Fibroblast of skin of left biceps (primary cell): ENCODE results near the gene NAA10.
"Not testable (repeated sequence)": the region's sequence is repeated elsewhere in the genome, so short reads cannot be mapped to it uniquely, and the experiment has no call there.

Experiments
- DNase-seq, 2 experiments: peaks; one replicate each; pipeline ENCODE4 v3.0.0-alpha.2; 2013; ENCODE audit warnings: low read depth in 2 of 2

The NAA10 gene

DNA sequence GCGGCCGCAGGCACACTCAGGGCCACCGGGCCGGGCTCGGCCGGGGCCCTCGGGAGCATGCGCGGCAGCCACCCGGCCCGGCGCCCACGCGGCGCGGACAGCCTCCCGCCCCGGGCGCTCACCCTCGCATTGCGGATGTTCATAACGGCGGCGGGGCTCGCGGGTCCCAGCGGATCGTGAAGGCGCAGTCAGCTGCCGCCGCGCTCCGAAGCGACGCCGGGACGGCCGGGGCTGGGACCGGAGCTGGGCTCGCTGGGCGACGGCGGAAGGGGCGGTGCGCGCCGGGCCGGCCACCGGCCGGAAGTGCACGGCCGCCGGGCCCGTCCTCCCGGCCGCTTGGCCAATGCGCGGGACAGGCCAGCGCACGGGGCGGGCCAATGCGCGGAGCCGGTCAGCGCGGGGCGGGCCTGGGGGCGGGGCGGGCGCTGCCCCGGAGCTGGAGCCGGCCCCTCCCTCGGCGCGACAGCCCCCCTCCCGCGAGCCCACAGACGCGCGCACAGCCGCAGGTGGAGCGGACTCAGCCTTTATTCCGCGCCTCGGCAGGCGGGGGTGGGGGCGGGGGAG, at the start of gene NAA10:
NAA10 (minus strand) TSS at position 276 of the 564 bp plus-strand sequence; CDS start at position 143, 133 bp downstream.
- peak in 1 of 2 experiments; percentile 27 for DNase-seq

DNA sequence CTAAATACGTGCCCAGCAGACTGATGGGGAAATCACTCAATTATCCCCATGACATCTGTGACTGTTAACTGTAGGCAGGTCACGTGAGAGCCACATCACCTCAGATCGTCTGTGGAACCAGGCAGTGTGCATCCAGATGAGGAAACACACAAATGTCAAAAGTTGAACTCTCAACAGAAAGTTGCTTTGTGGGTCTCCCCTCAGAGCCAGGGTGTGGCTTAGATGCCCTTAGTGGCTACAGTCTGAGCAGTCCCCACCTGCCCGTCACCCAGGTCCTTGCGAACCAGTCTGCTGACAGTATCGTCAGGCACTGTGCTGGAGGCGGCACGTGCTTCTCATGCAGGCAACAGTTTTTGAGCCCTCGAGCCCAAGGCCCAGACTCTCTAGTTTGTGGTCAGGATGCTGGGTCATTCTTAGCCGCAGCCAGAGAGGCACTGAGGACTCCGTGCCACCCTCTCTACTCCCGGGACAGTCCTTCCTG, 48.5 kb upstream of the NAA10 start:
- DNase-seq, result no peak

DNA sequence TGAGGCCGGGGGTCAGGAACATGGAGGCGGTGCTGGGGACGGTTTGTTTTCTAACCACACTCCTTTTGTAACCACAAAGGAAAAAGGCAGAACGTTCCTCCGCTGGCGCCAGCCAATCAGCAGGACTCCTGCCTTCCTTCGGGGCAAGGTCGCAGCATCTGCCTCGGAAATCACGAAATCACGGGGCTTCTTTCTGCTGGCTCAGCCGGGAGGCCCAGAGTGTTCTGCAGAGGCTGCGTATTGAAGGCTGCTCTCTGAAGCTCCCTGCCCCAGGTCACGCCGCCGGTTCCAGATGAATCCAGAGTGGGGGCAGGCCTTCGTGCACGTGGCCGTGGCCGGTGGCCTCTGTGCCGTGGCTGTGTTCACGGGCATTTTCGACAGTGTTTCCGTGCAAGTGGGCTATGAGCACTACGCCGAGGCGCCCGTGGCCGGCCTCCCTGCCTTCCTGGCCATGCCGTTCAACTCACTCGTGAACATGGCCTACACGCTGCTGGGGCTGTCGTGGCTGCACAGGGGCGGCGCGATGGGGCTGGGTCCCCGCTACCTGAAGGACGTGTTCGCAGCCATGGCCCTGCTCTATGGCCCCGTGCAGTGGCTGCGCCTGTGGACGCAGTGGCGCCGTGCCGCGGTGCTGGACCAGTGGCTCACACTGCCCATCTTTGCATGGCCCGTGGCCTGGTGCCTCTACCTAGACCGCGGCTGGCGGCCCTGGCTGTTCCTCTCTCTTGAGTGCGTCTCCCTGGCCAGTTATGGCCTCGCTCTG, 47.1 kb upstream of the NAA10 start:
- no peak for DNase-seq

DNA sequence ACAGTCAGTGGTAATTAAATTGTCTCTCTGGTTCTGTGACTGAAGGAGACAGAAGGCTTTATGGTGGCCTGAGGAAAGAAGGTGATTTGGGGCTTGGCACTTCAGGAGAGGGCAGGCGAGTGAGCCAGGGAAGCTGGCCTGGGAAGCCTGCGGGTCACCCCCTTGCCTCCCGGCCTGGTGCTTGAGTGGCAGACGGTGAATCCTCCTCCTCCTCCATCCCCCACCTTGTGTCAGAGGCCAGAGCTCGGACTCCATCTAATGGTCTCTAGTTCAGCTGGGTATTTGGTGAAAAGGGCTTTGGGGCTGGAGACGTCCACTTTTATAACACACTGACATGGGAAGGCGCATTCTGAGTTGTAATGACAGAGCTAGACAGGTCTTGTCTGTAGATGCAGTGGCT, 46.4 kb upstream of the NAA10 start:
- no peak for DNase-seq

DNA sequence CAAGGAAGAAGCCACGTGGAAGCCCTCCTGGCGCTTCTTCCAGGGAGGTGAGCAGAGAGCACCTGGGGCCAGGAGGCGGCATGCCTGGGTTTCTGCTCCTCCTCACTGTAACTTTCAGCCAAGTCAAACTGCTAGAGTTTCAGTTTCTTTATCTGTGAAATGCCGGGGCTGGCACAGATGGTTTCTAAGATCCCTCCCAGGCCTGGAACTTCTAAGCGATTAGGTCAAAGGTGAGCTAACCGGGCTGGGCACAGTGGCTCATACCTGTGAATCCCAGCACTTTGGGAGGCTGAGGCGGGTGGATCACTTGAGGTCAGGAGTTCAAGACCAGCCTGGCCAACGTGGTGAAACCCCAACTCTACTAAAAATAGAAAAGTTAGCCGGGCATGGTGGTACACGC, 45.6 kb upstream of the NAA10 start:
- not testable (repeated sequence) for DNase-seq

DNA sequence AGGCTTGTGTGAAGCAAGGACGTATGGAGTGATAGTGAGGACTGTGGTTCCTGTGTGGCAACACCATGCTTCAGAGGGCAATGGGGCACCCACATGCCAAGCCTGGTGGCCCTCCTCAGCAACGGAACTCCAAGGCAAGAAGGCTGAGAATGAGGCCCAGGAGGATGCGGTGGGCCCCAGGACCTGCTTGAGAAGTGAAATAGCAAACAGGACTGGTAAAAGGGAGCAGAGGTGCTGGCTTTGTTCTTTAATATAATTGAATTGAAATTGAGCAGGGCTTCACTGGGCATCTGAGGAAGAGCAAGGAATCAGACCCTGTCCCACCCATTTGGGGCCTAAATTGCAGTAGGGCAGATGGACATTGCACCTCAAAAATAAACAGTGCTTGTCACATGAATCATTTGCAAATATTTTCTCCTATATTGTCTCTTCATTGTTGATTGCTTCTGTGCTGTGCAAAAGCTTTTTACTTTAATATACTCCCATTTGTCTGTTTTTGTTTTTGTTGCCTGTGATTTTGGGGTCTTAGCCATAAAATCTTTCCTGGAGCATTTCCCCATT, 40.0 kb upstream of the NAA10 start:
- no peak for DNase-seq

DNA sequence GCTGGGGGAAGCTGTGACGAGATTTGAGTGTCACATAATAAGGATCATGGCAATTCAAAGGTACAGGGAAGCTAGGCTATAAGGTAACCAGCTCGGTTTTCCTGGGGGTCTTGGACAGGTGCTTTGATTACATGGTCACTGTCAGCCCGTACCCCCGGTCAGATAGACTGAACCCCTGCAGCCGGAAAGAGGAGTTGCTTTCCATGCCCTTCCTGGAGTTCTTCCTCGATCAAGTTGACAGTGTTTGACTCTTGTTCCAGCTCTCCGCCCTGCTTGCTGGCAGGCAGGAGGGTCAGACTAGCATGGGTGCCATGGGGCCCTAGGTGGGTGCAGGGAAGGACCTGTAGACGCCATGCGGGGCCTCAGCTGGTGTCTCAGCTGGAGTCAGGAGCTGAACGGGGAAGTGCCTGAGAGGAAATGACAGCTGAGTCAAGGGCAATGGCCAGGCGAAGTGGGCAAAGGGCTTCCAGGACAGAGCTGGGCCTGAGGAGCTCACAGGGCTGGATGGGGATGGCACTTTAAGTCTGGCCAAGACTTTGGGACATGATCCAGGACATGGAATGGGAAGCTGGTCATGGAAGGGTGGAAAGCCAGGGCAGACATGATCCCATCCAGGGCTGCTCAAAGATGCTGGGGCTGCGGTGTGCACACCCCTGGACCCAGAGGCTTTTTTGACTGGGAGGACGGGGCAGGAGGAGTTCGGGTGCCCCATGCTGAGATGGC, 39.3 kb upstream of the NAA10 start:
- DNase-seq, result no peak

DNA sequence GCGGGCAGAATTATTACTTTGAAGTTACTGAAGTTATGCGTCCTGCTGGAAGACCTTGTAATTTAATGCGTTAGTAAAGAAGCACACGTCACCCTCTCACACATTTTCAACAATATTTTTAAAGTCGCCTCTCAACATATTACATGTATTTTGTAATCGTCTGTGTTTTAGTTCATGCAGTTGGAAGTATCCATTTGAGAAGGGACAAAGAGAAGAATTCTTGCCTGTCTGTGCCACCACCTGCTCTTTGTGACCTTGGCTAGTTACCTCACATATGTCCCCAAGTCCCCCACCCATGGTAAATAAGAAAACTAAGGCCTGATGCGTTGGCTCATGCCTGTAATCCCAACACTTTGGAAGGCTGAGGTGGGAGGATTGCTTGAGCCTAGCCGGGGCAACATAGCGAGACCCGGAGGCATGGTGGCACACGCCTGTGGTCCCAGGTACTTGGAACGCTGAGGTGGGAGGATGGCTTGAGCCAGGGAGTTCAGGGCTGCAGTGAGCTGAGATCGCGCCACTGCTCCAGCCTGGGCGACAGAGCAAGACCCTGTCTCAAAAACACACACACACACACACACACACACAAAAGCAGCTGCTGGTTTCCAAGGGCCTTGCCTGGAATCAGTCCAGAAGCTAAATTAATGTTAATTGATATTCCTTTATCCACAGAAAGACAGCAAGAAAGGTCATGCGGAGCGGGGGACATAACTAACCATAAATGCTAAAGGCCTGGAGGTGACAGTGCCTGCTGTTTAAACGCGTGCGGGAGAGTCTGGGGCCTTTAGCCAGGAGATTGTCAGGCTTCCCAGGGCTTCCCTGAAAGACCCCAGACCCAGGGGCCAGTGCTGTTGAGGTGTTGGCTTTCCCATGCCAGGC, 38.5 kb upstream of the NAA10 start:
- DNase-seq, result no peak

DNA sequence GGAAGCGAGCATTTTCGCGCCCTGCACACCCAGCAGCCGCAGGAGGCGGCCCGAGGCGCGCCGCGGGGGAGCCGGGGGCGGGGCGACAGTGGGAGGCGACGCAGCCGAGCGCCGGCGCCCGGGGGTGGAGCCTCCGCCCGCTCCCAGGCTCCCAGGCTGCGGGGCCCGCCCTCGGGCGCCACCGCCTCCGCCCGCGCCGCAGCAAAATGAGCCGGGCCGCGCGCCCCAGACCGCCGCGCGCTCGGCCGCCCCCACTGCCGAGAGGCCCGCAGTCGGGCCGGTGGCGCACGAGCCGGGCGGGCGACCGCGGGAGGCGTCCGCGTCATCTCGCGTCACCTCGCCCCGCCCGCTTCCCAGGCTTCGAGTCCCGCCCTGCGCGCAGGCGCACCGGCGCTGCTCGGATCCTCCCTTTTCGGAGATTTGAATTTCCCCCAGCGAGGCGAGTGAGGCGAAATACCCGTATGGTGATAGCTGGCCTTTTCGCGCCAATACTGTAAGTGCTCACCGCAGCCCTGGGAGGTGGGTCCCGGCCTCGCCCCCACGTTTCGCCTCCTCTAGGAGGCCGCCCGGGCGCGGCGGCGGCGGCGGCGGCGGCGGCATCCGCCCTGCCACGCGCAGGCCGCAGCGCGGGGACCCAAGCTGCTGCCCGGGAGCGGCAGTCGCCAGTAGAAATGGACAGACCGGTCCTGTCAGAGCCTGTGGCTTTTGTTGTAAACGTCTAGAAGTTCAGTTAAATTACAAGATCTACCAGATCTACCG, 37.7 kb upstream of the NAA10 start, which contains the start of gene TMEM187:
TMEM187 (plus strand) TSS at position 387 of the 759 bp plus-strand sequence. CDS start 9,309 bp downstream, outside the sequence.
- peak; percentile 67 to 69 for DNase-seq

DNA sequence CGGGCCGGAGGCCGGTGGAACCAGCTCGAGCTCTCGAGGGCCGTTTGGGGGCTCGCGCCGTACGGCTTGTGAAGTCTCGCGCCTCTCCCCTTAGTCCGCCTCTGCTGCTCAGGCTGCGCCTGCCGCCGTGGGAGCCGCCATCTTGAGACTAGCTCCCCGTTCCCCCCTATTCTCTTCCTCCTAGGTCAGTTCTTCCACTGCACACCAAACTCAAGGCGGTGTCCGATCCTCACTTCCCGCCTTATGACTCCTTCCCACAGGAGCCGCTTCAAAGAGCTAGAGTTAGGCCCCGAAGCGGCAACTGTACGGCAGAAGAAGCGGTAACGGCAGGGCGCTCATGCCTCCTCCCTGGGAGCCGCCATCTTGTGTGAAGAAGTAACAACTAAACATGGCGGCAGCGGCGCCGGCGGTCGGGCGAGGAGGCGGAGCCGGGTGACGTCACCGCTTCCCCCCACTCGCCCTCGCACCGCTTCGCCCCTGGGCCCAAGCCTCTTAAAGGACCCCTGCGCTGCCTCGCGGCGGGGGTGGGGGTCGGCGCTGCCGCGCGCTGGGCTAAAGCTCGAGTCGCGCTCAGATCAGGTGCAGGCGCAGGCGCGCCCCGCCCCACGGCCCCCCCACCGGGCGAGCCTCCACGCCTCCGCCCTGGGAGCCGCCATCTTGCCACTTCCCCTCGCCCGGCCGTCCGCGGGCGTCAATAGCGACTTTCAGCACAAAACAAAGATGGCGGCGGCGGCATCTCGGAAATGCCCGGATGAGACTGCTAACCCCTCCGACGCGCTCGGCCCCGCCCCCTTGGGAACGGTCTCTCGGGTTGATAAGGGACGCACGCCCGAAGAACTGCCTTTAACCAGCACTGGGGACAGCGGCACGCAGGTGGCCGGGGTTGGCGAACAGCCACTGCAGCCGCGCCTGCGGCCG, 36.9 kb upstream of the NAA10 start, which contains the start of gene HCFC1:
HCFC1 (minus strand) TSS at position 369 of the 918 bp plus-strand sequence. CDS start 978 bp downstream, outside the sequence.
- DNase-seq, result peak; percentile 79 to 80

DNA sequence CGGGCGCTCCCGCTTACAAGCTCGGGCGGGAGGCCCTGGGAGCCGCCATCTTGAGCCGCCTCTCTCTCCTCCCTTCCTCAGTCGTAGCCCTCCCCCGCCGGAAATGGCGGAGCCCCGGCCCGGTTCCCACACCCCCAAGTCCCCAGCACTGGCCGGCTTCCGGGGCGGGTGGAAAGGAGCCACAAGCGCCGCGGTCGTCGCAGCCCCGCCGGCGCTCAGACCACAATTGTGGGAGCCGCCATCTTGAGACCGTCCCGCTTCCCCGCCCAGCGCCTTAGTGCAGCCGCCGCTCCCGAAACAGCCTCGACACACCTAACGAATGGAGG, 36.2 kb upstream of the NAA10 start:
- DNase-seq, result peak; percentile 60 to 62

DNA sequence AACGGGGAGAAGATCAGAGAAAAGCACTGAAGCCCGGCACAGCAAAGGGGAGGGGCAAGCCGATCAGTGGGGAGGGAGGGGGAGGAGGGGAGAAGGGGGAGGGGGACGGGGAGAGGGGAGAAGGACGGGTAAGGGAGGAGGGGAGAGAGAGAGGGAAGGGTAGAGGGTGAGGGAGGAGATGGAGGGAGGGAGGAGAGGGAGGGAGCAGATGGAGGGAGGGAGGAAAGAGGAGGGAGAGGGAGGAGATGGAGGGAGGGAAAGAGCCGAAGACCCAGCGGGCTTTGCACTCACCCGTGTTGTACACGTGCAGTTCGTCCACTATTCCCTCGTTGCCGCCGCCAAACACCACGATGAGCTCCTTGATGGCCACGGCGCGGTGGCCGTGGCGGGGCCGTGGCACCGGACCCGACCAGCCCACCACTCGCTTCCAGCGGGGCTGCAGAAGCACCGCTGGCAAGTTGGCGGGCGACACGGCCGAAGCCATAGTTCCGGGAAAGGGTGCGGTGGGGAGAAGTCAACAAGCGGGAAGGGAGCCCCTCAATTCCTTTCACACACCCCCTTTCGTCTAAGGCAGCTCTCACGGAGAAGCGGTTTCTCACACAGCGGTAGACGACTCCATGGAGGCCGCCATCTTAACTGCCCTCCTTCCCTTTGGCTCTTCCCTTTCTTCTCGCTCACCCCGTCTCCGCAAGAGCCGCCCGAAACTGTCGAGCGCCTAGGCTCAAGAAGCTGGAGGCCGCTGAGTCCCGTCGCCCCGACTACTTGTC, 35.7 kb upstream of the NAA10 start:
- no peak for DNase-seq

DNA sequence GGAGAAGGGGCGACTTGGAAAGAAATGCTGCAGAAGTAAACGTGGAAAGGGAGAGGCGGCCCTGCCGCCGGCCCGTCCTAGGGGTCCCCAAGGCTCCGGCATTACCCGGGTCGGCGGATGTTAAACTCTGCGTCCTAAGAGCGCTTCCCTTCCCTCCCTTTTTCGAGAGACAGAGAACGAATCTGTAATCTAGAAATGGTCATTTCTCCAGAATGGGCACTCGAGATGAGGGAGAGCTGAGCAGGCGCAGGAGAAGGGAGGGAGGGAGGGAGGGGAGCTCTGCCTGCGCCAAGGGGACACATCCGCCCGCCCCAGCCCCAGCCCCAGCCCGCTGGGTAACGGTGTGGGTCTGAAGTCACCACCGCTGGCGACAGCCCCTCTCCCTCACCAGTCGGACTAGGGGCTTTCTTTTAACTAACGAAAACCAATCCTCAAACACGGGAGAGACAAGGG, 35.1 kb upstream of the NAA10 start:
- no peak for DNase-seq

DNA sequence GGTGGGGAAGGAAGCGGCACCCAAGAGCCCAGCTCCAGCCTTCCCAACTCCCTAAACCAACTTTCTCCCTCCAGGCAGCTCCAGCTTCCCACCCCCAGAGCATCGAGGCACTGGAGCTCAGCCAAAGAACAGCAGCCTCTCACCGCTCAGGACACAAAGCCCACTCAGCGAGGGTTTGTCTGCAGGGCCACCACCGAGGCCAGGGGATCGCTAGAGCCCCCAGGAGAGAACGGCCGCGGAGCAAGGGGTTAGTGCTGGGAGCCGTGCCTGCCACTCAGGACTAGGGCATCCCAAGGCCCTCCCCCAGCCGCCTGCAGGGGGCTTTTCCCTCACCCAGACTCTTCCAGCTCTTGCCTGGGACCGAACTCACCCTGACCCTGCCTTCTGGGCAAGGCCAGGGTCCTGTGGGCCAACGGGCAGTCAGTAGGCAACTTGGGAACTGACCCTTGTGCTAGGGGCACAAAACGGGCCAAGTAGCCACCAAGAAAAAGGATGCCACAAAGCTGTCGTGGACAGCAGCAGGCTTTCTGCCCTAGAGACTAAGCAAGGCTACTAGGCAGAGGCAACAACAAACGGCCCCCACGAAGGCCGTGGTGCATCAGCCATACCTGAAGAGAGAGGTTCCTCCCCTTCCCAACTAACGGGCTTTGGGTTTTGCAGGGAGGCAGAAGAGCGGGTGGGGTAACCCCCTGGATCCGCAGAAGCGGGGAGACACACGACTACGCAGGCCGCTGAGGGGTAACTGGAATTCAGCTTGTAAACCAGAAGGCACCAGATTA, 34.5 kb upstream of the NAA10 start:
- DNase-seq, result no peak

DNA sequence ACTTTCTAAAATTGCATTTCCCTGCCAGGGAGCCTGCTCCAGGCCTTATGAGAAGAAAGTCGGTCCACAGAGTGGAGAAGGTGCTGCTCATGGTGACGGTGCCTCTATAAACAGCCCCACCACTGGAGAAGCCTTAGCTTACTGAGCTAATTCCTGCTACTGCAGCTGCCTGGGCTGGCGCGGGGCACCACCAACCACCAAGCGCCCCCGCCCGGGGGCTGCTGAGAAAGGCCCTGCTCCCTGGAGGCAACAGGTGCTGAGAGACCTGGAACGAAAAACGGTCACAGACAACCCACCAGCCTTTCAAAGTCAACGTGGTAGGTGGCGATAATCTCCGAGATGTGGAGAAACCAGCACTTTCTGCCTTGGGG, 33.9 kb upstream of the NAA10 start:
- no peak for DNase-seq

DNA sequence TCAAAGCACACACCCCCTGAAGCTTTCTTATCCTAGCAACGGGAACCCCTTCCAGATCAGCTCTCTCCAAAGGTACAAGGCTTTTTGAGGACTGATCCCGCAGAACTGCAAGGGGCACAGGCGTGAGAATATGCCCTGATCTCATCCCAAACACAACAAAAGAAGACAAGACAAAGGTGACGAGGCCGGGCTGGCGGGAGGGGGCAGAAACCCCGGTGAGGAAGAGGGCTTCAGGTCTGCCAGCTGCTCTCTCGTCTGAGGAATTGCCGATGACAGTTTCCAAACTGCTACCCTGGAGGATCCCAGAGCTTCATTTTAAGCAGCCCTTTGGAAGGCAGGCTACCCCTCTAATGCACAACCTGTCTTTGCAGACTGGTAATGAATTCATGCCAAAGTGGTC, 33.4 kb upstream of the NAA10 start:
- DNase-seq, result no peak

DNA sequence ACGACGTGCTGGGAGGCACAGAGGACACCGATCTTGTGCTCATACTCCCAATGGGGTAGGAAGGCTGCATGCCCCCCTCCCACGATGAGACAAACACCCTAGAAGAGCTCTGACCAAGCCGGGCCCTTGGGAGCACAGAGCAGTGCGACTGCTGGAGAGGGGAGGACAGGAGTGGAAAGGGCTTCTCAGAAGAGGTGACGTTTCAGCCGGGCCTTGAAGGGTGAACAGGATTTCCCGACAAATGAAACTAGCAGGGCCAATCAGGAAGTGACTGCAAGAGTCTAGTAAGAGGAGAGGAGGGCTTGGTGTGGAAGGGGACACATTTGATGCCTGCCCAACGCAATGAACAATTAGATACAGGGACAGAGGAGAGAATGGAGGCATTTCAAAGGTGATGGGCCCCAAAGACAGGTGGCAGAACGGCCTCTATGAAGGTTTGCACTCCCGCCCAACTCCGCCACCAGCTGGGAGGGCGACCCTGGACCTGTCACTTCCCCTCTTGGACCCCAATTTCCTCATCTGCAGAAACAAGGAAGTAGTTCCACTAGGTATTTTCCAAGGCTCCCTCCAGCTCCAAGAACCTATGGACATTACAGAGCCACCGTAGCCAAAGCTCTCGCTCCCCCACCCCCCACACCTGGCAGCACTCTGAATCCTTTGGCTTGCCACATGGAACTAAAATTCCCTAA, 32.8 kb upstream of the NAA10 start:
- no peak for DNase-seq
